Right hindlimb (tissue), 1 donor: ENCODE measurements around the gene AK6.
"Not testable (repeated sequence)": the region's sequence is repeated elsewhere in the genome, so short reads cannot be mapped to it uniquely, and the experiment has no call there.

Experiments used
- DNase-seq: peaks from one replicate; pipeline ENCODE4 v3.0.0-alpha.2; 2018

The AK6 gene

GRCh38 chr5:69369340-69370121 lies at the start of gene AK6, which contains the start of the genes RAD17 and TAF9:
AK6 (minus strand) TSS chr5:69369520; CDS start chr5:69369490, 30 bp downstream.
RAD17 (plus strand) TSS chr5:69369818; CDS start chr5:69372209, 2,391 bp downstream.
TAF9 (minus strand) TSS chr5:69369520; CDS start chr5:69365737, 3,783 bp downstream.
- DNase-seq = peak; percentile 96

DNA sequence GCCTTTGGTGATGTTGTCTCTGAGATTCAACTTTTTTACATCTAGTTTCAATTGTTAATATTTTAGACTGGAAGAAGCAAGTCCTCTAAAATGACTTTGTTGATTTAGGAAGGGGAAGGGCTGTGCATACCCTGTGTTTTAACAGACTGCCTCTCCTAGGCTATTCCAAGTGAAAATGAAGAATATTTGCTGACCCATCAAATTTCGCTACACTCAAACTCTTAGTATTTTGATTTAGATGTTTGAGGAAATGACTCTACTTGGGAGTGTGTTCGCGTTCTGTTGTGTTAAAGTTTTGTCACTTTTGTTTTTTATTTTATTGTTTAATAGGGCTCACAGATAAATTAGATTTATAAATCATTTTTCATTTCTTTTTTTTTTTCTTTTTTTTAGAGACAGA lies 49.2 kb upstream of the AK6 start:
- no peak for DNase-seq

DNA sequence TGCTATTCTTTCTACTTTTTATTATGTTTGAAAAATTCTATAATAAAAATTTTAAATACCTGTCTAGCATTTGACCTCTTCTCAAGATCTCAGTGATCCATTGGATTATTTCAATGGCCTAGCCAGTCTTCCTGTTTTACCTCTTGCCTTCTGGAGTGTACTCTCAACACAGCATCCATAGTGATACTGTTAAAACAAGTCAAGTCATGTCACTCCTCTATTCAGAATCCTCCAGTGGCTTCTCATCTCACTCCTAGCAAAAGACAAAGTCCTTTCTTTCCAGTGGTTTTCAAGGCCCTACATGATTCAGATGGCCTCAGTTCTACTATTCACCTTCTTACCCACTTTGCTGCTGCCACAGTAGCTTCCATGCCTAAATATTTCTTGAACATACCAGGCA lies 47.4 kb upstream of the AK6 start:
- no peak for DNase-seq

DNA sequence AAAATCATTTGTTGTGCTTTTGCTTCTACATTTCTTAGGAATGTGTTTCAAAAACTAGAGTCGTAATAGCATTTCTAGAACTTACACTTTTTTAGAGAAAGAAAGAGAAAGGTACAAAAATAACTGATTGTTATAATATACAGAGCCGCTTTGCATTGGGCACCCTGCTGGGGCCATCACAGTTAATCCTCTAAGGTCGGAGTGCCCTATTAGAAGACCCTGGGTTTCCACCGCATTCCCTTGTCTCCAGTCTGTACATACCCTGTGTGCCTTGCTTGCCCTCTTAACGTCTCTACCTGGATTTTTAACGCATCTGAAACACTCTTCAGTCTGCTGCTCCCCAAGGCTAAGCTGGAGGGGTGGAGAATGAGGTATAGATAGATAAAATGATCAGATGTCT lies 46.9 kb upstream of the AK6 start:
- DNase-seq = no peak

GRCh38 chr5:69415584-69415958 lies 46.3 kb upstream of the AK6 start:
- DNase-seq = no peak

DNA sequence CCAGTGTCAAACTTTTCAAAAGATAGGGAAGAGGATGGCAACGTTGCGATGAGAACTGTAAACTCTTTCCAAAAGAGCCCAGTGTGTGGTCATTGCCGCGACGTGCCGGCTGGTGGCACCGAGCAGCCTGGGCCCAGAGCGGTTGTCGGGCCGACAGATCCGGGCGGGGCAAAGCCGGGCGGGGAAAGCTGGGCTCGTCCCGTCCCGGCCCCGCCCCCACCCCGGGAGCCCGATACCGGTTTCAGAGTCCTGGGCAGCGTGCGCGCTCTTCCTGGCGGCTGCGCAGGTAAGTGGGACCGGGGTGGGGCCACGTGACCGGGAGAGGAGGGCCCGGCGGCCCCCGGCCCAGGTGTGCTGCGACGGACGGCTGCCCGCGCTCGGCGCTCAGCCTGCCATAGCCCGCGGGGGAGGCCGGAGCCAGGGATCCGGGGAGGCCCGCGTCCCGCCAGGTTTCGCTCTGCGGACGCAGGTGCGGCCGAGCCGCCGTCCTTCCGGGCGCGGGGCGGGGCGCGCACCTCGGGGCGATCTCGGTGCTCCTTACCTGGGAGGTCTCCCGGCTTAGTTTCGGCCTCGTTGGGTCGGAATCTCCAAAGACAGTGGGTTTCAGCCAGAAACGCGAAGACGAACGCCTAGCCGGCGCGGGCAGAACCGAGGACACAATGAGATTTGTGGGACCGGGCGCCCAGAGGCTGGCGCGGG lies 45.7 kb upstream of the AK6 start, which contains the start of gene MARVELD2:
MARVELD2 (plus strand) TSS at position 232 of the 699 bp plus-strand sequence. CDS start 4,270 bp downstream, outside the sequence.
- peak; percentile 38 for DNase-seq

- no peak for DNase-seq
These were observed 35.5 kb upstream of the AK6 start for GRCh38 chr5:69404659-69405330.

- DNase-seq = no peak
These were observed 9.1 kb upstream of the AK6 start for GRCh38 chr5:69378376-69378775.

- DNase-seq = no peak
These were observed 5.7 kb upstream of the AK6 start for GRCh38 chr5:69374911-69375446.

DNA sequence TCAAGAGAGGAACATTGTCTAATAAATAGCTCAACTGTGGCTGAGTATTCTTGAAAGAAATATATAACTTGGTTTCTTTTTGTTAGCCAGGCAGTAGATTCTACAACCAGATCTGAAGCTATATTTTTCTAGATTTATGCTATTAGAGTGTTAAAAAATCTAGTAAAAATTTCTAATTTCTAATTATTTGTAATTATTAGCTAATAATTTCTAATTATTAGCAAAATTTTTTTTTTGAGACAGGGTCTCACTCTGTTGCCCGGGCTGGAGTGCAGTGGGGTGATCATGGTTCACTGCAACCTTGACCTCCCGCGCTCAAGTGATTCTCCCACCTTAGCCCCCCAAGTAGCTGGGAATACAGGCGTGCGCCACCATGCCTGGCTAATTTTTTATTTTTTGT lies 3.1 kb upstream of the AK6 start:
- DNase-seq = no peak

GRCh38 chr5:69370335-69370734 lies 1.0 kb upstream of the AK6 start:
- not testable (repeated sequence) for DNase-seq

GRCh38 chr5:69368458-69369339 lies 621 bp downstream of the AK6 start:
- DNase-seq = no peak

DNA sequence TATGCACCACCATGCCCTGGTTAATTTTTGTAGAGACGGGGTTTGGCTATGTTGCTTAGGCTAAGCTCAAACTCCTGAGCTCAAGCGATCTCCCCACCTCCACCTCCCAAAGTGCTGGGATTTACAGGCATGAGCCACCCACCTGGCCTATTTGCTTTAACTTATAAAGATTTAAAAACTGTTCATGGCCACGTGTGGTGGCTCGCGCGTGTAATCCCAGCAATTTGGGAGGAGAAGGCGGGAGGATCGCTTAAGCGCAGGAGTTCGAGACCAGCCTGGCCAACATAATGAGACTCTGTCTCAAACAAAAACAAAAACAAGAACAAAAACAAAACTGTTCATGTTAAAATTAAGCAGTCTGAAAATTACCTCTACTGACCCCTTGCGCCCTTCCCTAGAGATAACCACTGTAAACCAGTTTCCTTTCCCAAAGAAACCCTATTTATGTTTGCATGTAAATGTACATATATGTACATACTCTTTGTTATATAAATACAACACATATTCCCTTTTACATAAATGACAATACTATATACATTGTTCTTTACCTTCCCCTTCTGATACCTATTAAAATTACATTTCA lies 1.5 kb downstream of the AK6 start:
- no peak for DNase-seq

DNA sequence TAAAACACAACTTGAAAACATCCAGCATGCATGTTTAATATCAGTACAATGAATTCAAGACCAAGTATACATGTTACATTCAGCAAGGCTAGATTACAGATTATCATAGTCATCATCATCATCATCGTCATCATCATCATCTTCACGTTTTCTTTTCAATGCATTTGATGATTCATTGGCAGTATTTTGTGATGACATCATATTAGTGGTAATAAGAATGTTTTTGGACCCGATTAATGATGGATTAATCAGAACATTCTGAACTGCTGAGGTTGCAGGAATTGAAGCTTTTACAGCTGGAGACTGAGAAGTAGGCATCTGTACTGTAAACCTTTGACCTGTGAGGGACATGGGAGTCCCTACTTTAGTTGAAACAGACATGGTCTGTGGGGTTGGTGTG lies 4.5 kb downstream of the AK6 start:
- no peak for DNase-seq

GRCh38 chr5:69364414-69364813 lies 4.9 kb downstream of the AK6 start:
- no peak for DNase-seq

- DNase-seq = no peak
These were observed 8.9 kb downstream of the AK6 start for GRCh38 chr5:69360442-69360841.

- no peak for DNase-seq
These were observed 9.6 kb downstream of the AK6 start for GRCh38 chr5:69359699-69360098.

DNA sequence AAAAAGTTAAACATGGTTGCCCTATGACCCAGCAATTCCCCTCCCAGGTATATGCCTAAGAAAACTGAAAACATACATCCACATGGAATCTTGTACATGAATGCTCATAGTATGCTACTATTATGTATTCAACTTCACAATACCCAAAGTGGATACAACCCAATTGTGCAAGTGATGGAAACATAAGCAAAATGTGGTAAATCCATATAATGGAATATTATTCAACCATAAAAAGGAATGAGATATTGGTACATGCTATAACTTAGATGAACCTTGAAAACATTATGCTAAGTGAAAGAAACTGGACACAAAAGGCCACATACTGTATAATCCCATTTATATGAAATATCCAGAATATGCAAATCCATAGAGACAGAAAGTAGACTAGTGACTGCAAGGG lies 18.7 kb downstream of the AK6 start:
- DNase-seq = no peak

- DNase-seq = no peak
These were observed 26.2 kb downstream of the AK6 start for GRCh38 chr5:69343083-69343482.

GRCh38 chr5:69341520-69342161 lies 27.7 kb downstream of the AK6 start:
- no peak for DNase-seq

DNA sequence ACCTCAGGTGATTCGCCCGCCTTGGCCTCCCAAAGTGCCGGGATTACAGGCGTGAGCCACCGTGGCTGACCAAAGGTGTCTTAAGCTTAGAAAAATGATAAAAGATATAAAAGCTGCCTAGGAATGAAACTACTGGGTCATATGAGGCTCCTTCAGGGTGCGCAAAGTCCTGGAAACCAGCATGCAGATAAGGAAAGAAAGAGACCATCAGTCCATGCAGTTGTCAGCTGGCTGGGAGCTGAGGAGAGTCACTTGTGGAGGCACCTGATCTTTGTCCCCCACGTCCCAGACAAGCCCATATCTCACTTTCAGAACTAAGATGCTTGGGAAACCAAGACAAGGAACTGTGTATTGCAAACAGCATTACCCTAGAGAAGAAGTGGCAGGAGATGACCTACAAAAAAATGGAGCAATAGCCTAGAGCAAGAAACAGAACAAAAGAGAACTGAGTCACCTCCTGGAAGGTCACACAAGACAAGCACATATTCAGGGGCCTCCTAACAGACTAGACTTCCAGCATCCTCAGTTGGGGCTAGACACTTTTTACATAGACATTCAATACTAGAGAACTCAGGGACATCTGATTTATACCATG lies 33.9 kb downstream of the AK6 start:
- DNase-seq = no peak
